Measurements from ENCODE around the gene DMBX1.

Gene DMBX1

GRCh38 chr1:46489638-46490405 lies at the start of gene DMBX1:
DMBX1 (plus strand) TSS chr1:46489836; CDS start chr1:46507011, 17,175 bp downstream.
- Histone ChIP-seq H3K36me3 (ENCODE audit: control insufficient read depth, insufficient read depth, low read length) (no peaks in the 10 kb centered on the region), H3K4me1 (no peaks in the 10 kb centered on the region), H3K4me2 (ENCODE audit: low read length) (peak within 1 kb of the TSS; percentile 59), H3K27me3 (ENCODE audit: control insufficient read depth, insufficient read depth, low read length) (peaks cover 12% of the 10 kb centered on the region), H3K9ac (no peak within 1 kb of the TSS), H3K27ac (no peak within 1 kb of the TSS), H3K9me3 (ENCODE audit: control insufficient read depth, low read length) (no peaks in the 10 kb centered on the region), H2AFZ (no peak within 1 kb of the TSS), H3K79me2 (no peaks in the 10 kb centered on the region), H3K4me3 (ENCODE audit: low read depth, low read length) (peak within 1 kb of the TSS; percentile 30)
- no peak for TF ChIP-seq CTCF (IDR thresholded peaks at IDR 0.05)

GRCh38 chr1:46440478-46440877 lies 49.2 kb upstream of the DMBX1 start:
- H3K79me2 ChIP-seq = no peaks in the 10 kb centered on the region
- H3K4me2 ChIP-seq (ENCODE audit: low read length) = no peak overlapping the region
- no peak overlapping the region for H3K9ac ChIP-seq
- H2AFZ ChIP-seq = no peak overlapping the region
- no peak for TF ChIP-seq CTCF (IDR thresholded peaks at IDR 0.05)
- H3K4me3 ChIP-seq (ENCODE audit: low read depth, low read length) = no peak overlapping the region
- no peaks in the 10 kb centered on the region for H3K36me3 ChIP-seq (ENCODE audit: control insufficient read depth, insufficient read depth, low read length)
- H3K27ac ChIP-seq = no peak overlapping the region
- H3K4me1 ChIP-seq = peaks cover 9% of the 10 kb centered on the region
- H3K27me3 ChIP-seq (ENCODE audit: control insufficient read depth, insufficient read depth, low read length) = no peaks in the 10 kb centered on the region
- no peaks in the 10 kb centered on the region for H3K9me3 ChIP-seq (ENCODE audit: control insufficient read depth, low read length)

GRCh38 chr1:46442317-46443161 lies 47.1 kb upstream of the DMBX1 start:
- Histone ChIP-seq H3K4me3 (ENCODE audit: low read depth, low read length) (peak overlapping the region; percentile 31), H3K27me3 (ENCODE audit: control insufficient read depth, insufficient read depth, low read length) (no peaks in the 10 kb centered on the region), H3K9ac (no peak overlapping the region), H3K79me2 (no peaks in the 10 kb centered on the region), H3K4me2 (ENCODE audit: low read length) (peak overlapping the region; percentile 55), H3K27ac (no peak overlapping the region), H2AFZ (peak overlapping the region; percentile 69), H3K4me1 (peaks cover 5% of the 10 kb centered on the region), H3K36me3 (ENCODE audit: control insufficient read depth, insufficient read depth, low read length) (no peaks in the 10 kb centered on the region), H3K9me3 (ENCODE audit: control insufficient read depth, low read length) (no peaks in the 10 kb centered on the region)
- TF ChIP-seq CTCF (IDR thresholded peaks at IDR 0.05) = peak; percentile 86

GRCh38 chr1:46444466-46444865 lies 45.2 kb upstream of the DMBX1 start:
- no peak overlapping the region for H3K4me2 ChIP-seq (ENCODE audit: low read length)
- H3K27me3 ChIP-seq (ENCODE audit: control insufficient read depth, insufficient read depth, low read length) = no peaks in the 10 kb centered on the region
- no peak for TF ChIP-seq CTCF (IDR thresholded peaks at IDR 0.05)
- H3K79me2 ChIP-seq = no peaks in the 10 kb centered on the region
- no peak overlapping the region for H3K27ac ChIP-seq
- no peak overlapping the region for H3K9ac ChIP-seq
- H3K4me3 ChIP-seq (ENCODE audit: low read depth, low read length) = no peak overlapping the region
- H3K4me1 ChIP-seq = no peaks in the 10 kb centered on the region
- H3K9me3 ChIP-seq (ENCODE audit: control insufficient read depth, low read length) = no peaks in the 10 kb centered on the region
- no peak overlapping the region for H2AFZ ChIP-seq
- H3K36me3 ChIP-seq (ENCODE audit: control insufficient read depth, insufficient read depth, low read length) = no peaks in the 10 kb centered on the region

Data from parathyroid adenoma (tissue), 2 donors.